ENCODE results near the gene DDX55.

DNA sequence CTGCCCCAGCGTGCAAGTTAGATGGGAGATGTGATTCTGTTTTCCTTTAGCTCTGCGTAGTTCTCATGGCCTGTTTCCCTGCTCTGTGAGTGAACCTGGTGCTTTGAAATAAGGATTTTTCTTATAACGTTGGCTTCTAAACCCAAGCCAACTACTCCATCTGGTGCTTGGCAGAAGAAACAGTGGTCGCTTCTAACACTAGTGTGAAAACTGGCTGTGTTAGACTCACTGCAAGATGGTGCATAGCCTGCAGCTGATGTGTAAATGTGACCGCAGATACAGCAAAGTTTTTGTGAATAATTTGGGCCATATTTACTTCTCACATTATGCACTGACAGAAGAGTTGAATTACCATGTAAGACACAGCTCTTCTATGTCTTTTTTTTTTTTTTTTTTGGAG, 44.0 kb downstream of the DDX55 start:
- TF ChIP-seq, protein P1, sequence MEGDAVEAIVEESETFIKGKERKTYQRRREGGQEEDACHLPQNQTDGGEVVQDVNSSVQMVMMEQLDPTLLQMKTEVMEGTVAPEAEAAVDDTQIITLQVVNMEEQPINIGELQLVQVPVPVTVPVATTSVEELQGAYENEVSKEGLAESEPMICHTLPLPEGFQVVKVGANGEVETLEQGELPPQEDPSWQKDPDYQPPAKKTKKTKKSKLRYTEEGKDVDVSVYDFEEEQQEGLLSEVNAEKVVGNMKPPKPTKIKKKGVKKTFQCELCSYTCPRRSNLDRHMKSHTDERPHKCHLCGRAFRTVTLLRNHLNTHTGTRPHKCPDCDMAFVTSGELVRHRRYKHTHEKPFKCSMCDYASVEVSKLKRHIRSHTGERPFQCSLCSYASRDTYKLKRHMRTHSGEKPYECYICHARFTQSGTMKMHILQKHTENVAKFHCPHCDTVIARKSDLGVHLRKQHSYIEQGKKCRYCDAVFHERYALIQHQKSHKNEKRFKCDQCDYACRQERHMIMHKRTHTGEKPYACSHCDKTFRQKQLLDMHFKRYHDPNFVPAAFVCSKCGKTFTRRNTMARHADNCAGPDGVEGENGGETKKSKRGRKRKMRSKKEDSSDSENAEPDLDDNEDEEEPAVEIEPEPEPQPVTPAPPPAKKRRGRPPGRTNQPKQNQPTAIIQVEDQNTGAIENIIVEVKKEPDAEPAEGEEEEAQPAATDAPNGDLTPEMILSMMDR (IDR thresholded peaks at IDR 0.05), result no peak
- no peak for TF ChIP-seq POLR2A (IDR thresholded peaks at IDR 0.05)

All from adrenal gland (tissue), 5 donors.